HCT116 (cell line): ENCODE measurements around the gene ABLIM1. TPM values are rescaled to one million over a fixed set of nuclear protein-coding genes. Genes with fewer than 3 reads are reported as not detected.

ENCODE experiments used
- ATAC-seq: fragments of 200-7000 bp; cut with Tn5 transposase; 2 replicates; pipeline ENCODE4 v1.9.1; 2020; ENCODE audit warnings: mild to moderate bottlenecking, moderate library complexity
- BruUV-seq: library from RNA; stranded (reverse); fragments of 400-500 nt; replicated peaks from 2 replicates; lab custom pipeline; 2021; lab: Mats Ljungman, UMichigan
- CTCF ChIA-PET: fragments of 300-600 bp; sonication (Branson Sonifier 250); formaldehyde crosslinking; loops from one replicate; lab custom pipeline; 2021; ENCODE audit warnings: antibody characterized with exemption; lab: Charles Lee
- POLR2A ChIA-PET: fragments of 300-600, 350-600 bp; sonication (Branson Sonifier 250); formaldehyde crosslinking; loops from one replicate; lab custom pipeline; 2021; ENCODE audit warnings: antibody characterized with exemption; lab: Charles Lee
- RAD21 ChIA-PET, 2 experiments: fragments of 300-600 bp; sonication (Branson Sonifier 250); formaldehyde crosslinking; loops; one replicate each; lab custom pipeline; 2023; ENCODE audit warnings: low total read pairs in 2 of 2; ENCODE audit not compliant: uncharacterized antibody in 2 of 2, unreplicated experiment in 2 of 2, low non-redundant PET in 1 of 2; lab: Charles Lee
- DNase-seq: peaks from one replicate; pipeline ENCODE4 v3.0.0-alpha.2; 2010; ENCODE audit warnings: low read depth, low spot score
- H2AFZ ChIP-seq: fragments of 200-600 bp; shearing (Covaris generic), sonication (generic); 2 replicates; pipeline ENCODE4 v1.6.1; 2017; ENCODE audit warnings: low read depth, mixed run types, mixed read lengths, antibody characterized with exemption, low read length; ENCODE audit not compliant: poor library complexity, severe bottlenecking
- H3K27ac ChIP-seq: 2 replicates; pipeline ENCODE4 v1.5.1; 2012; ENCODE audit warnings: low read depth, low read length
- H3K27me3 ChIP-seq: fragments of 200-600 bp; sonication (generic); 2 replicates; pipeline ENCODE4 v1.6.1; 2016; ENCODE audit warnings: mixed run types, low read length, mixed read lengths; ENCODE audit not compliant: insufficient read depth
- H3K36me3 ChIP-seq, 2 experiments: fragments of 200-500 bp in 1 of 2; fragments of 200-600 bp in 1 of 2; sonication (Bioruptor generic) in 1 of 2; sonication (generic) in 1 of 2; 2 replicates each; pipeline versions ENCODE4 v1.5.1 to v1.6.1; 2014 to 2016; ENCODE audit warnings: low read length in 2 of 2, inconsistent platforms in 1 of 2, mixed read lengths in 1 of 2, mixed run types in 1 of 2; ENCODE audit not compliant: insufficient read depth in 2 of 2, control insufficient read depth in 1 of 2
- H3K4me1 ChIP-seq, 2 experiments: fragments of 200-600 bp in 1 of 2; sonication (generic) in 1 of 2; 2 replicates each; pipeline versions ENCODE4 v1.5.1 to v1.6.1; 2012 to 2017; ENCODE audit warnings: low read length in 2 of 2, inconsistent platforms in 1 of 2, mild to moderate bottlenecking in 1 of 2, mixed read lengths in 1 of 2, mixed run types in 1 of 2, moderate library complexity in 1 of 2; ENCODE audit not compliant: insufficient read depth in 2 of 2, control insufficient read depth in 1 of 2
- H3K4me2 ChIP-seq: fragments of 200-600 bp; sonication (generic); 2 replicates; pipeline ENCODE4 v1.6.1; 2017; ENCODE audit warnings: mixed run types, low read length, mixed read lengths
- H3K4me3 ChIP-seq, 2 experiments: fragments of 200-600 bp in 1 of 2; sonication (generic) in 1 of 2; replicated peaks in 1 of 2; 2 replicates each; pipeline ENCODE4 v1.5.1; 2011 to 2016; ENCODE audit warnings: low read length in 2 of 2, control low read depth in 1 of 2, low read depth in 1 of 2, mild to moderate bottlenecking in 1 of 2, mixed read lengths in 1 of 2, mixed run types in 1 of 2
- H3K79me2 ChIP-seq: fragments of 200-600 bp; sonication (generic); 2 replicates; pipeline ENCODE4 v1.6.1; 2017; ENCODE audit warnings: mild to moderate bottlenecking, mixed run types, low read length, moderate library complexity, mixed read lengths; ENCODE audit not compliant: insufficient read depth
- H3K9ac ChIP-seq: fragments of 200-600 bp; sonication (generic); 2 replicates; pipeline ENCODE4 v1.6.1; 2016; ENCODE audit warnings: low read length, mixed read lengths
- H3K9me2 ChIP-seq: fragments of 200-600 bp; sonication (generic), shearing (Covaris generic); 2 replicates; pipeline ENCODE4 v1.6.1; 2017; ENCODE audit warnings: mixed run types, mild to moderate bottlenecking, moderate library complexity; ENCODE audit not compliant: insufficient read depth
- H3K9me3 ChIP-seq, 2 experiments: fragments of 200-500 bp in 1 of 2; fragments of 200-600 bp in 1 of 2; sonication (Bioruptor generic) in 1 of 2; sonication (generic) in 1 of 2; 2 replicates each; pipeline ENCODE4 v1.6.1; 2014 to 2017; ENCODE audit warnings: low read length in 2 of 2, mixed read lengths in 2 of 2, inconsistent platforms in 1 of 2, low read depth in 1 of 2, mild to moderate bottlenecking in 1 of 2, mixed run types in 1 of 2, moderate library complexity in 1 of 2; ENCODE audit not compliant: control insufficient read depth in 1 of 2, insufficient read depth in 1 of 2
- H4K20me1 ChIP-seq: fragments of 200-600 bp; sonication (generic), shearing (Covaris generic); 2 replicates; pipeline ENCODE4 v1.6.1; 2017; ENCODE audit warnings: mixed run types, mild to moderate bottlenecking, moderate library complexity; ENCODE audit not compliant: insufficient read depth
- EGR1 ChIP-seq: IDR thresholded peaks from 2 replicates; pipeline ENCODE4 v1.6.1; 2012; ENCODE audit warnings: low read depth
- FOSL1 ChIP-seq: IDR thresholded peaks from 2 replicates; pipeline ENCODE4 v1.6.1; 2012; ENCODE audit warnings: low read depth
- RAD21 ChIP-seq: IDR thresholded peaks from 2 replicates; pipeline ENCODE4 v1.6.1; 2012; ENCODE audit warnings: low read depth, mild to moderate bottlenecking
- intact Hi-C: fragments of 100-400 bp; cut with micrococcal nuclease; formaldehyde crosslinking; loops from 2 replicates; pipeline ENCODE4 v1.10.0; 2022
- total RNA-seq: library from RNA; stranded (reverse); gene quantifications from one replicate; pipeline ENCODE4 v1.2.1, GENCODE V29; 2021; ENCODE audit not compliant: unreplicated experiment
- TF ChIP-seq, protein P1 (sequence below): IDR thresholded peaks from 2 replicates; pipeline ENCODE4 v1.6.1; 2012; ENCODE audit warnings: low read depth

Gene ABLIM1
- total RNA-seq, 1 experiment from 2014 or later = 96.2 TPM

DNA sequence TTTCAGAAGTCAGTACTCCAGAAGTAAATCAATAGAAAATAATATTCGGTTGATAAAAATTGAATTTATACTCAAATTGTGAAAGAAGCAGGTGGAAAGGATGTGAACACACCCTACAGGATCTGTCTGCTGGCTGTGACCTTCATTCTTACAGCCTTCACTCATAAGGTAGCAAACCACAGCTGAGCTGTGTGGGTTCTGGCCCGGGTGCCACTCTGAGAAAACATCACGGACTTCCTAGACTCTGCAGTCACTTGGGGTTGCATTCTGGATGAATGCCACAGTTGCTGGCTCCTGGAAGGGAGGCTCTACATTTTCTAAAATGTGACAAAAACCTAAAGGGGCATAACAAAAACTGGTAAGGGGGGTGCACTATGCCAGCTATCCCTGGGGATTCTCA is 36.0 kb upstream of the ABLIM1 start:
- Histone ChIP-seq H3K9ac (no peak overlapping the region), H3K9me2 (no peaks in the 10 kb centered on the region), H3K4me1 (peaks cover 16 to 18% of the 10 kb centered on the region in 2 experiments; a peak in 3 of 4 replicates), H3K36me3 (no peaks in the 10 kb centered on the region), H4K20me1 (no peaks in the 10 kb centered on the region), H2AFZ (no peak overlapping the region), H3K4me3 (no peak overlapping the region), H3K27ac (no peak overlapping the region), H3K4me2 (no peak overlapping the region), H3K9me3 (no peaks in the 10 kb centered on the region), H3K79me2 (no peaks in the 10 kb centered on the region), H3K27me3 (no peaks in the 10 kb centered on the region)
- CTCF ChIA-PET = interaction anchor here (0.7 to 3.7 kb wide), 19 partner anchors 8 to 436 kb away, joined by 3 to 44 read pairs (median 5); no protein-coding TSS in a partner anchor
- no peak for DNase-seq
- no peak for ATAC-seq
- RAD21 ChIA-PET = interaction anchor here (0.9 to 1.3 kb wide), 4 partner anchors 10 to 145 kb away, joined by 3 to 8 read pairs (median 4); no protein-coding TSS in a partner anchor
- intact Hi-C loops = loop anchor here (1.0 to 2.0 kb wide), 3 partner anchors 93 to 221 kb away; no protein-coding TSS in a partner anchor
- POLR2A ChIA-PET = interaction anchor here (0.7 kb wide), 1 partner anchor 9 kb away, joined by 3 read pairs; no protein-coding TSS in a partner anchor
- TF ChIP-seq RAD21 = no peak
- no TSS peak for BruUV-seq

DNA sequence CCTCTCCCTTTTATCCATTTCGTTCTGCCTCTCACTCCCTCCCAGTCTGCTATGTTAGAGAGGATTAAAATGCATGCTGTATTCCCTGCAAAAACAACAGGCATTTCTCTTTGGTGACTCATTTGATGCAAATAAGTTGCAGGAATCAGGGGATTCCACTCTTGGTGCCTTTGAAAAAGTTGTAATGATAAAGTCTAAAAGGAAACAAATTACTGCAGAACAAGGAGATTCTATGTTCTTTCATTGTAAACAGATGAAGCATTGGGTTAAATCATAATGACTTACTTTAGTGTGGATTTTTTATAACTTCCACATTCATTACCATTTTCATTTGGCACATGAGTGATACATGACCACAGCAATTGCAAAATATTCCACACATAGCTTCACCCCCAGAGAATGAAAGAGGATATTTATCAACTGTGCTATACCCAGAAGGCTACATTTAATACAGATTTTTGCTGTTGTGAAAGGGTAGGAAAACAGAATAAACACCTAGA is 33.4 kb upstream of the ABLIM1 start:
- H2AFZ ChIP-seq = no peak overlapping the region
- H3K79me2 ChIP-seq = no peaks in the 10 kb centered on the region
- intact Hi-C loops = no loop called here
- H3K9me3 ChIP-seq = no peaks in the 10 kb centered on the region
- ATAC-seq (no peak), DNase-seq (no peak)
- H3K4me1 ChIP-seq = peaks cover 9 to 11% of the 10 kb centered on the region in 2 experiments; a peak in 2 of 4 replicates
- BruUV-seq = no TSS peak
- RAD21 ChIA-PET = no interaction called here
- H3K4me3 ChIP-seq = no peak overlapping the region
- no peak overlapping the region for H3K27ac ChIP-seq
- H3K27me3 ChIP-seq = no peaks in the 10 kb centered on the region
- TF ChIP-seq FOSL1 (peak; percentile 9; the same call in 1 of the 2 replicates), EGR1 (no peak)
- TF ChIP-seq, protein P1, sequence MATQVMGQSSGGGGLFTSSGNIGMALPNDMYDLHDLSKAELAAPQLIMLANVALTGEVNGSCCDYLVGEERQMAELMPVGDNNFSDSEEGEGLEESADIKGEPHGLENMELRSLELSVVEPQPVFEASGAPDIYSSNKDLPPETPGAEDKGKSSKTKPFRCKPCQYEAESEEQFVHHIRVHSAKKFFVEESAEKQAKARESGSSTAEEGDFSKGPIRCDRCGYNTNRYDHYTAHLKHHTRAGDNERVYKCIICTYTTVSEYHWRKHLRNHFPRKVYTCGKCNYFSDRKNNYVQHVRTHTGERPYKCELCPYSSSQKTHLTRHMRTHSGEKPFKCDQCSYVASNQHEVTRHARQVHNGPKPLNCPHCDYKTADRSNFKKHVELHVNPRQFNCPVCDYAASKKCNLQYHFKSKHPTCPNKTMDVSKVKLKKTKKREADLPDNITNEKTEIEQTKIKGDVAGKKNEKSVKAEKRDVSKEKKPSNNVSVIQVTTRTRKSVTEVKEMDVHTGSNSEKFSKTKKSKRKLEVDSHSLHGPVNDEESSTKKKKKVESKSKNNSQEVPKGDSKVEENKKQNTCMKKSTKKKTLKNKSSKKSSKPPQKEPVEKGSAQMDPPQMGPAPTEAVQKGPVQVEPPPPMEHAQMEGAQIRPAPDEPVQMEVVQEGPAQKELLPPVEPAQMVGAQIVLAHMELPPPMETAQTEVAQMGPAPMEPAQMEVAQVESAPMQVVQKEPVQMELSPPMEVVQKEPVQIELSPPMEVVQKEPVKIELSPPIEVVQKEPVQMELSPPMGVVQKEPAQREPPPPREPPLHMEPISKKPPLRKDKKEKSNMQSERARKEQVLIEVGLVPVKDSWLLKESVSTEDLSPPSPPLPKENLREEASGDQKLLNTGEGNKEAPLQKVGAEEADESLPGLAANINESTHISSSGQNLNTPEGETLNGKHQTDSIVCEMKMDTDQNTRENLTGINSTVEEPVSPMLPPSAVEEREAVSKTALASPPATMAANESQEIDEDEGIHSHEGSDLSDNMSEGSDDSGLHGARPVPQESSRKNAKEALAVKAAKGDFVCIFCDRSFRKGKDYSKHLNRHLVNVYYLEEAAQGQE = no peak
- H3K9me2 ChIP-seq = no peaks in the 10 kb centered on the region
- no peak overlapping the region for H3K4me2 ChIP-seq
- no peaks in the 10 kb centered on the region for H3K36me3 ChIP-seq
- CTCF ChIA-PET = interaction anchor here (1.0 kb wide), 1 partner anchor 13 kb away, joined by 4 read pairs; no protein-coding TSS in a partner anchor
- POLR2A ChIA-PET = no interaction called here
- no peaks in the 10 kb centered on the region for H4K20me1 ChIP-seq
- no peak overlapping the region for H3K9ac ChIP-seq
